ENCODE results near the gene ST3GAL3. TPM values are rescaled to one million over a fixed set of nuclear protein-coding genes. Genes with fewer than 3 reads are reported as not detected.

Gene ST3GAL3
- total RNA-seq, 1 donor from 2014 or later: 18.3 TPM

DNA sequence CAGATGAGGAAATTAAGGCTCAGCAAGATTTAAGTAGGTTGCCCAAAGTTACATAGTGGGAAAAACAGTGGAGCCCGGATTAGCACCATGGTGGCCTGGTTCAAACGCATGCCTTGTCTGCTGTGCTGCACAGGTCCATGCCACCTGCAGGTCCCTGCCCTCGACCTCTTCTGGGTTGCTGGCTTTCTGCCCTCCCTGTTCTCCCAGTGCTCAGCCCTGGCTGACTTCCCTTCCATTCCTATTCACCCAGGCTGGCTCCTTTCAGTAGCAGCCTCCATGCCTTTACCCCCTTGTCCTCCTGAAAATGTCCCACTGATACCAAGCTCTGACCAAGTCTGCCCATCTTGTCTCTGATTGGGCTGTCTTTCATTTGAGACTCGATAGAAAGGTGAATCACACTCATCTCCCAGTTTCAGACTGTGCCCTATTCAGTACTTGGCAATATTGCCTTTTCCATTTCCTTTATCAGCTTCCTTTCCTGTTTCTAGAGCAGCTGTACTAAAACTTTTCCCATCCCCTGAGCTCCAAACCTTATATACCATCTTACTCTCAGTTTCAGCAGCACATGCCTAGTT is 75.8 kb downstream of the ST3GAL3 start:
- TF ChIP-seq, protein P1, sequence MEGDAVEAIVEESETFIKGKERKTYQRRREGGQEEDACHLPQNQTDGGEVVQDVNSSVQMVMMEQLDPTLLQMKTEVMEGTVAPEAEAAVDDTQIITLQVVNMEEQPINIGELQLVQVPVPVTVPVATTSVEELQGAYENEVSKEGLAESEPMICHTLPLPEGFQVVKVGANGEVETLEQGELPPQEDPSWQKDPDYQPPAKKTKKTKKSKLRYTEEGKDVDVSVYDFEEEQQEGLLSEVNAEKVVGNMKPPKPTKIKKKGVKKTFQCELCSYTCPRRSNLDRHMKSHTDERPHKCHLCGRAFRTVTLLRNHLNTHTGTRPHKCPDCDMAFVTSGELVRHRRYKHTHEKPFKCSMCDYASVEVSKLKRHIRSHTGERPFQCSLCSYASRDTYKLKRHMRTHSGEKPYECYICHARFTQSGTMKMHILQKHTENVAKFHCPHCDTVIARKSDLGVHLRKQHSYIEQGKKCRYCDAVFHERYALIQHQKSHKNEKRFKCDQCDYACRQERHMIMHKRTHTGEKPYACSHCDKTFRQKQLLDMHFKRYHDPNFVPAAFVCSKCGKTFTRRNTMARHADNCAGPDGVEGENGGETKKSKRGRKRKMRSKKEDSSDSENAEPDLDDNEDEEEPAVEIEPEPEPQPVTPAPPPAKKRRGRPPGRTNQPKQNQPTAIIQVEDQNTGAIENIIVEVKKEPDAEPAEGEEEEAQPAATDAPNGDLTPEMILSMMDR (conservative IDR thresholded peaks at IDR 0.05; ENCODE audit: low read depth, low read length): no peak
- DNase-seq (ENCODE audit: low read depth): no peak
- no peak overlapping the region for H3K4me3 ChIP-seq (ENCODE audit: low read depth, low read length)

DNA sequence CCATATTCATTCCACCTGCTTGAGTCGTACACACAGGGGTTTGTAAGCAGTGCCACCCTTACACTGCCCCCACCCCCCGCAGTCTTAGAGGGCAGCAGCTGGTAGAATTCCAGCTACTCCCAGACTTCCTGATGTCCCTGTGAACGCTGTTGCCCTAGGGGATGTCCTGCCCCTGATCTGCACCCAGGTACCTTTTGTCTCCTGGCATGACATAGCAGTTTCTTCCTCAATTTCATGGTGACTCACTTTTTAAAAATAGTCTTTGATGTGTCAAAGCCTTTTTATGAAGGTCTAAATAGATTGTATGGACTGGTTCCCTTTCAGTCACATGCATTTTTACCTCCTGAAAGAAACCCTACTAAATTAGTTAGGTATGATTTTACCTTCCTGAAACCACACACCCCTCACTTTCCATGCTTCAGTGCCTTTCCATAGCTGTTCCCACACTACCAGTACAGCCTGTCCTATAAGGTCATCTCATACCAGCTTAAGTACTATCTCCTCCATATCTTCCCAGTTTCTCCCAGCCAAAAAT is 76.4 kb downstream of the ST3GAL3 start:
- no peak for DNase-seq (ENCODE audit: low read depth)
- TF ChIP-seq, protein P1 (conservative IDR thresholded peaks at IDR 0.05; ENCODE audit: low read depth, low read length): no peak
- no peak overlapping the region for H3K4me3 ChIP-seq (ENCODE audit: low read depth, low read length)

DNA sequence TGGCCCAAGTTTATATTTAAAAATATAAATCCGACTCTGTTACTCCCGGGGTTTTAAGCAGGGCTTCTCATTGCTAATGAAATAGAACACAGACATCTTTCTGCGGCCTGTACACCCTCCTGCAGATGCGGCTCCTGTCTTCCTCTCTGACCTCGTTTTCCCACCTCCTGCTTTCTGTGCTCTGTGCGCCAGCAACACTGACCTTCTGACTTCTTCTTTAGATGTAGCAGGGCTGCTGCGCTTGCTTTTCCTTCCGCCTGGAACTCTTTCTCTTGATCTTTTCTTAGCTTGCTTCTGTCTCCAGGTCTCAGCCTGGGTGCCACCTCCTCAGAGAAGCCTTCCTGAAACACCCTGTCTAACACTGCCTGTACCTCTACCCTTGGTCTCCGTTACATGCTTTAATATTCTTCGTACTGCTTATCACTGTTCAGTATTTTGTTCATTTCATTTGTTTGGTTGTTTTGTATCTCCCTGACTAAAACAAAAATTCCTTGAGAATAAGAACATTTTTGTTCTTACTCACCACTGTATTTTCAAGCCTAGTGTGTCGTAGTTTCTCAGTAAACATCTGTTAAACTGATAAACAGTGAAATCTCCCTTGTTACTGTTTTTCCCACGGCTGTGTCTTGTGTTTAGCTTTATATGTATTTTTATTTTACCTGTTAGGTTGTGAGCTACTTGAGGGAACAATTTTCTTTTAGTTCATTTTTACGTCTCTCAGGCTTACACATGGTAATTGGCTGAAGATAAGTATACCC is 79.0 kb downstream of the ST3GAL3 start:
- no peak overlapping the region for H3K4me3 ChIP-seq (ENCODE audit: low read depth, low read length)
- TF ChIP-seq, protein P1 (conservative IDR thresholded peaks at IDR 0.05; ENCODE audit: low read depth, low read length): no peak
- DNase-seq (ENCODE audit: low read depth): no peak

DNA sequence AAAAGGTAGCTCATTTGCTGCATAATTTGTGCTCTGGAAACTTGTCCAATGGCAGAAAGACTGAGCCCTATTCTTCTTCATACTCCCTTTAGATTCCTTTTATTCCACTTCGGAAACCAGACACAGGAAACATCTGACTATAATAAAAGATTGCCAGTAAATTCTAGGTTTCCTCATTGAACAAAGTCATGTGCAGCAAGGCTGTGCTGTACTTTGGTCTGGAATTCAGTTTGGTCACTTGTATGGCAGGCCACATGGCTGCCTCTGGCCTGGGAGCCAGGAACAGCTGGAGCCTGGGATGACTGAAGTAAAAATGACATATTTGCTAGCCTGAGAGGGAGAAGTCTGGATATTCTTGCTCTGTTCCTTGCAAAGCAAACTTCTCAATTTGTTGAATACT is 79.6 kb downstream of the ST3GAL3 start:
- no peak for DNase-seq (ENCODE audit: low read depth)
- TF ChIP-seq, protein P1 (conservative IDR thresholded peaks at IDR 0.05; ENCODE audit: low read depth, low read length): no peak
- no peak overlapping the region for H3K4me3 ChIP-seq (ENCODE audit: low read depth, low read length)

DNA sequence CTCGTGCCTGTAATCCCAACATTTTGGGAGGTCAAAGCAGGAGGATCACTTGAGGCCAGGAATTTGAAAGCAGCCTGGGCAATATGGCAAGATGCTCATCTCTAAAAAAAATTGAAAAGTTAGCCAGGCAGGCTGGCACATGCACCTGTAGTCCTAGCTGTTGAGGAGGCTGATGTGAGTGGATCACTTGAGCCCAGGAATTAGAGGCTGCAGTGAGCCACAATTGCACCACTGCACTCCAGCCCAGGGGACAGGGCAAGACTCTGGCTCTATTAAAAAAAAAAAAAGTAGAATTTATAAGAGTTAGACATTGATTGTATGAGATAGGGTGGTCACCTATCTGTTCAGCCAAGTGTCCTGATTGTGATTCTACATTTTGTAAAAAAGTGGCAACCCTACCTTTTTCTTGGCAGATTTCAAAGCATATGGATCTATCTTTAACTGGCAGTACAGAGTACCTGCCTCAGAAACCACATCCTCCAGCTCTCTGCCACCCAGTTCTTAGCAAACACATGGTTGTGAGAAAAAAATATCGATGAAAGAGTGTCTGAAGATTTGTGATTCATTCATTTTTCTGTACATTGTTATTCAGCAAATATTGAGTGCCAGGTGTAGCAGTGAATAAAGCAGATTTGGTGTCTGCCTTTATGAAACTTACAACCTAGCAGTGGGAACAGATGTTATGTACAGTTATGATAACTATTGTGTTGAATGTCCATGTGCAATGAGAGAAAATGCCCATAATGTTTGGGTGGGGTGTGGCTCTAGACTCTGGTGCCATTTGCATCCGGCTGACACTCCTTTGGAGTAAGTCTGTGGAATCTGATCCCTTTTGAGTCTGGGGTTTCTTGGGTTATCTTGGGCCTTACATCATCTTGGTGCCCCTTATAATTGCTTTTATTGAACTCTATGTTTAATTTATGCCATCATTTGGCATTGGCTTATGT is 82.5 kb downstream of the ST3GAL3 start:
- no peak for DNase-seq (ENCODE audit: low read depth)
- H3K4me3 ChIP-seq (ENCODE audit: low read depth, low read length): no peak overlapping the region
- TF ChIP-seq, protein P1 (conservative IDR thresholded peaks at IDR 0.05; ENCODE audit: low read depth, low read length): no peak

DNA sequence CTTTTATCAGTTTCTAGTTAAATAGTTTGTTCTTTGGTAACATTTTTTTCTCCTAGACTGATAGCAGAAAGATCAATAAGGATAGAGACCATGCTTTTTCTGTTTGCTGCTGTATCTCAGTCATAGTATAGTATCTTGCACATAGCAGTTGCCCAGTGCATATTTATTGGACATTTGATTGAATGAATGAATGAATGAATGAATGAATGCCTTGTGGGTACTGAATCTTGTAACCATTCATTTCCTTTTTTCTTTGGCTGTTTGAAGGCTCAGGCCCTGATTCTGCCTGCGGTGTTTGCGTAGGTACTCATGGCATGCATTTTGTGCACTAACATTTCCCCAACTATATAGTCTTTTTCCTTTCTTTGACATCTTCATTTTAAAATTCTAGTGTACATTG is 83.9 kb downstream of the ST3GAL3 start:
- no peak for DNase-seq (ENCODE audit: low read depth)
- no peak overlapping the region for H3K4me3 ChIP-seq (ENCODE audit: low read depth, low read length)
- TF ChIP-seq, protein P1 (conservative IDR thresholded peaks at IDR 0.05; ENCODE audit: low read depth, low read length): no peak

All from epithelial cell of proximal tubule (primary cell).